GM12865 (cell line): ENCODE results near the gene GNG4.

Experiments used
- DNase-seq: peaks from one replicate; pipeline ENCODE4 v3.0.0; 2010; ENCODE audit warnings: low read depth
- H3K4me3 ChIP-seq: 2 replicates; pipeline ENCODE4 v1.5.1; 2011; ENCODE audit warnings: mild to moderate bottlenecking, low read depth, low read length, control low read depth
- TF ChIP-seq, protein P1 (sequence below): IDR thresholded peaks from 2 replicates; pipeline ENCODE4 v1.5.1; 2011; ENCODE audit warnings: low read length, control low read depth, low read depth, inconsistent platforms; ENCODE audit not compliant: insufficient read depth; ENCODE audit errors: missing control alignments

GNG4 gene

DNA sequence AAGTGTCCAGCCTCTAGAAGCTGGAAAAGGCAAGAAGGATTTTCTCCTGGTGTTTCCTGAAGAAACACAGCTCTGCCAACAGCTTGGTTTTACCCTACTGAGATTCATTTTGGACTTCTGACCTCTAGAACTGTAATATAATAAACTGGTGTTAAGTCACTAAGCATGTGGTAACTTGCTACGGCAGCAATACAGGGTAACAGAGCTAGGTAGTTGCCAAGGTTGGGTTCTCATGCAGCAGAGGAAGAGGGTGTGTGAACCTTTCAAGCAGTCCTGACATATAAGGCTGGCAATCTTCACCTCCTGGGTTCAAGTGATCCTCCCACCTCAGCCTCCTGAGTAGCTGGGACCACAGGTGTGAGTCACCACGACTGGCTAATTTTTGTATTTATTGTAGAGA, 36.0 kb downstream of the GNG4 start:
- TF ChIP-seq, protein P1, sequence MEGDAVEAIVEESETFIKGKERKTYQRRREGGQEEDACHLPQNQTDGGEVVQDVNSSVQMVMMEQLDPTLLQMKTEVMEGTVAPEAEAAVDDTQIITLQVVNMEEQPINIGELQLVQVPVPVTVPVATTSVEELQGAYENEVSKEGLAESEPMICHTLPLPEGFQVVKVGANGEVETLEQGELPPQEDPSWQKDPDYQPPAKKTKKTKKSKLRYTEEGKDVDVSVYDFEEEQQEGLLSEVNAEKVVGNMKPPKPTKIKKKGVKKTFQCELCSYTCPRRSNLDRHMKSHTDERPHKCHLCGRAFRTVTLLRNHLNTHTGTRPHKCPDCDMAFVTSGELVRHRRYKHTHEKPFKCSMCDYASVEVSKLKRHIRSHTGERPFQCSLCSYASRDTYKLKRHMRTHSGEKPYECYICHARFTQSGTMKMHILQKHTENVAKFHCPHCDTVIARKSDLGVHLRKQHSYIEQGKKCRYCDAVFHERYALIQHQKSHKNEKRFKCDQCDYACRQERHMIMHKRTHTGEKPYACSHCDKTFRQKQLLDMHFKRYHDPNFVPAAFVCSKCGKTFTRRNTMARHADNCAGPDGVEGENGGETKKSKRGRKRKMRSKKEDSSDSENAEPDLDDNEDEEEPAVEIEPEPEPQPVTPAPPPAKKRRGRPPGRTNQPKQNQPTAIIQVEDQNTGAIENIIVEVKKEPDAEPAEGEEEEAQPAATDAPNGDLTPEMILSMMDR: no peak
- DNase-seq: no peak
- H3K4me3 ChIP-seq: no peak overlapping the region

DNA sequence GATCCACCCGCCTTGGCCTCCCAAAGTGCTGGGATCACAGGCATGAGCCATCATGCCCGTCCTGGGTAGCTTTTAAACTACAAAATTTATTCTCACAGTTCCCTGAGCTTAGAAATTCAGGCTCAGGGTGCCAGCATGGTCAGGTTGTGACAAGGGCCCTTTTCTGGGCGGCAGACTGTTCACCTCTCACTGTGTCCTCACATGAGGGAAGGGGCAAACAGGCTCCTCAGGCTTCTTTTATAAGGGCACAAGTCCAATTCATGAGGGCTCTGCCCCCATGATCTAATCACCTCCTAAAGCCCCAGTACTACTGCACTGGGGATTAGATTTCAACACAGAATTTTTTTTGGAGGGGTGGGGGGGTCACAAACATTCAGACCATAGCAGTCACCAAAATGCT, 36.8 kb downstream of the GNG4 start:
- H3K4me3 ChIP-seq: no peak overlapping the region
- DNase-seq: no peak
- TF ChIP-seq, protein P1: no peak

DNA sequence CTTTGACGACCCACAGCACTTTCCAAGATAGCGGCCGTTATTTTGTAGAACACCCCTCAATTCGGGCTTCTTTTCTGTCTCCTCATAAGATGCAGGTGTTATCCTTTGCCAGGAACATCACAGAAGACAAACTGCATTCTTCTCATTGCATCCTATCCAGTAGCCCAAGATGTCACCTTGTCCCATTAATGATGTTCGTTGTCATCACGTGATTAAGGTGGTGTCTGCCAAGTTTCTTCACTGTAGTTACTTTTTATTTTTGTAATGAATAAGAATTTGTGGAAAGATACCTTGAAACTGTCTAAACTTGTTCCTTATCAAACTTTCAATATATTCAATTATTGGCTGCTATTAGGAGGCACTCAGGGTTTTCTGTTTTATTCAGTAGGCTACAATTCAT, 39.4 kb downstream of the GNG4 start:
- no peak overlapping the region for H3K4me3 ChIP-seq
- TF ChIP-seq, protein P1: no peak
- no peak for DNase-seq

DNA sequence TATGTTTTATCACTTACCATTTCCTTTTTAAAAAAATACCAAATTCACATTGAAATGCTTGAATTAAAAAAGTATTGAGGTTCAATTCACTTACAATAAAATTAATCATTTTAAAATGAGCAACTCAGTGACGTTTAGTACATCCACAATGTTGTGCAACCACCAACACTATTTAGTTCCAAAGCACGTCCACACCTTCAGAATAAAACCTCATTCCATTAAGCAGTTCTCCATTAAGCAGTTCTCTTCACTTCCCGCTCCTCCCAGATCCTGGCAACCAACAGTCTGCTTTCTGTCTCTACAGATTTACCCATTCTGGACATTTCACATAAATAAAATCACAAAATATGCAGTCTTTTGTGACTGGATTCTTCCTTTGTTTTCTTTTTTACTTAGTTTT, 41.3 kb downstream of the GNG4 start:
- TF ChIP-seq, protein P1: no peak
- DNase-seq: no peak

DNA sequence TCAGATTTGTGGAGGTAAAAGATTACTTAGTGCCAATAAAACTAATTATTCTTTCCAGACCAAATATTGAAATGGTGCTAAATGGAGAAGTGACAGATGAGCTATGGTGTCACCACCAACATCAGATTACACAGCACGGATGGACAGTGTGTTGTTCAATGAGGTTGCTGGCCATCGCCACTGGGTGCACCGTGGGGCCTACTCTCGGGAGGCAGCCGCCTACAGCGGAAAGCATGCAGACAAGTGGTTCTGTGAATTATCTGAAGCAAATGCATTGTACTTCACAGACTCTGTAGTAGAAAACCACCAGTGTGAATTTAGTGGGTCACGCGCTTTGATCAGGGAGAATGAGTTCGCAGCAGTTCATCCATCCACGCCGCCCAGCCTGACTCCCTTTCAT, 42.3 kb downstream of the GNG4 start:
- TF ChIP-seq, protein P1: no peak
- no peak for DNase-seq

More for the DNA sequence above, 41.3 kb downstream of the GNG4 start:
- no peak overlapping the region for H3K4me3 ChIP-seq

DNA sequence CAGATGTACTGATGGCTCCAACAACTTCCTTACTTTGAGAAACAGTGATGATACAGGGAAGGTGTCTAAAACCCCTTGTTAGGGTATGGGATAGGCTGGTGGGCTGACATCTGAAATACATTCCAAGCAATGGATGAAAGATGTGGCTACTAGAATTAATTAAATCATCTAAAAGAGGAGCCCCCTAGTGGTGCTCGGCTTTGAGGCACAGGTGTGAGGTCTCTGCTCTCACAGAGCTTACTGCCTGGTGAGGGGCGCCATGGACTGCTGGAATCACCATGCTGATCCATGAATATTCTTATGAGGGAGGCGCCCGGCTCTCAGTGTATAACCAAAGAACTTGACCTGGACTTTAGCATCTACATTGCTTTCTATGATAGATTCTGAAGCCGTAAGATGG, 48.5 kb downstream of the GNG4 start:
- DNase-seq: no peak
- TF ChIP-seq, protein P1: peak; percentile 47
- no peak overlapping the region for H3K4me3 ChIP-seq

More for the DNA sequence above, 42.3 kb downstream of the GNG4 start:
- no peak overlapping the region for H3K4me3 ChIP-seq

DNA sequence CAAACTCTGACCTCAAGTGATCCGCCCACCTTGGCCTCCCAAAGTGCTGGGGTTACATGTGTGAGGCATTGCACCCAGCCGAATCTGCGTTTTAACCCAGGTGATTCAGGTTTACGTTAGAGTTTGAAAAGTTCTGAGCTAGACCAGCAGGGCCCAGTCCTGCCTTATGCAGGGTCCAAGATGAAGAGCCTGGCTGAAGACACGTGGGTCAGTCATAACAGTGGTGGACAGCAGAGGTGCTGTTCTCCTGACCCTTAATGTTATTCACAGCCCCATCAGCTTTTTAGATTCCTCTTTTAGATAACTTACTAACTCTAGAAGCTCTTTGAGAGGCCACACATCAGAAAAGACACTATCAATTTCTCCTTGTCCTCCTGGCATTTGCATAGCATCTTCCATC, 50.0 kb downstream of the GNG4 start:
- DNase-seq: no peak
- no peak overlapping the region for H3K4me3 ChIP-seq
- TF ChIP-seq, protein P1: no peak
